ENCODE measurements around the gene IRX6.

DNA sequence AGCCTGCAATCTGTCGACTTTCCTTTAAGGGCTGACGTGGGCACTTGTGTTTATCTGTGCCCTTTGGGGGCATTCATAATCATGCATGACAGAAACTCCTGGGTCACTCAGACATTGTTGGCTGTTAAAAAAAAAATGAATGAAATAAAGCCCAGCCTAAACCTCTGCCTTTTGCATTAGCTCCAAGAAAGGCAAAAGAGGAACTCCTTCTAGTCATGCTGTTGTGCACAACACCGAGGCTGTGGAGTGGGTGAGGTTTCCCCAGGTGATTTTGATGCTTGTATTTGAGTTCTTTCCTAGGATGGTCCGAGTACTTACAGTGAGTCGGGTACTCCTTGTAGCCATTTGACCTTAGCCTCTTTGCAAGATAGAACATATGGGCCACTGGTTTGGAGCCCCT is 49.6 kb upstream of the IRX6 start:
- TF ChIP-seq CTCF (conservative IDR thresholded peaks at IDR 0.05; ENCODE audit: low read length): no peak
- TF ChIP-seq EZH2phosphoT487 (IDR thresholded peaks at IDR 0.05; ENCODE audit: borderline replicate concordance): no peak
